ENCODE data around the gene EN2.

The EN2 gene

DNA sequence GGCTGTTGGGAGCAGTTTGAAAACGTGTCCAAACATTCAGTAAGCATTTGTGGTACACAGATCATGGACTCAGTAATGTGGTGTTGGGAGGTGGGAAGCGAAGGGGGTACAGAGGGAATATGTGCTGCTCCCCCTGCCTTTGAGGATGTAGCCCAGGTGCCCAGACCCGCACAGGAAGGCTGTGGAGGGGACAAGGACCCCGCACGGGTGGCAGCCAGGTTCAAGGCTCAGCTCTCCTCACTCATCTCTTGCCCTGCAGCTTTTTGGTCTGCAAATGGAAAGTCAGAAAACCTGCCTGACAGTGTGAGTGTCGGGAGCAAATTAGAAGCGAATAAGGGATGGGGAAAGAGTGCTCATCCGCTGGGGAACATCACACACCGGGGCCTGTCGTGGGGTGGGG is 27.3 kb upstream of the EN2 start:
- TF ChIP-seq TEAD4 (IDR thresholded peaks at IDR 0.05) (no peak), TAF1 (IDR thresholded peaks at IDR 0.05; ENCODE audit: low read depth) (no peak), NFIC (IDR thresholded peaks at IDR 0.05) (no peak)
- TF ChIP-seq, protein P1, sequence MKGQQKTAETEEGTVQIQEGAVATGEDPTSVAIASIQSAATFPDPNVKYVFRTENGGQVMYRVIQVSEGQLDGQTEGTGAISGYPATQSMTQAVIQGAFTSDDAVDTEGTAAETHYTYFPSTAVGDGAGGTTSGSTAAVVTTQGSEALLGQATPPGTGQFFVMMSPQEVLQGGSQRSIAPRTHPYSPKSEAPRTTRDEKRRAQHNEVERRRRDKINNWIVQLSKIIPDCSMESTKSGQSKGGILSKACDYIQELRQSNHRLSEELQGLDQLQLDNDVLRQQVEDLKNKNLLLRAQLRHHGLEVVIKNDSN (IDR thresholded peaks at IDR 0.05), result no peak

DNA sequence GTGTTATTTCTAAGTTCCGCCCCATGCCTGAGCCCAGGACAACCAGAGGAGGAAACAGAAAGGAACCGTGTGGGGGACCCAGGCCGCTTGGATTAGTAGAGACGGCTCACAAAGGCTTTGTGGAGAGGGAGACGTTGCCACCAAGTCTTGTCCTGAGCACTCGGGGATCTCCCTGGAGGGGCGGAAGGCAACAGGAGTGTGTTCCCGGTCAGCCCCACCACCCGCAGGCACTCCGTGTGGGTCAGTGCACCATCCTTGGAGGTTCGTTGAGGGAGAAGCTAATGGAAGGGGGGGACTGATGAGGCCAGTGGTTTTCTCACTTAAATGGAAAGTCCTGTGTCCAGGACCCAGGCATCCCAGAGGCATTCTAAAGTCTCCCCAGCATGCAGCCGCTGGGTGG is 26.7 kb upstream of the EN2 start:
- TF ChIP-seq CREB1 (IDR thresholded peaks at IDR 0.05; ENCODE audit: low read depth) (no peak), YY1 (IDR thresholded peaks at IDR 0.05; ENCODE audit: low read depth) (no peak), EGR1 (IDR thresholded peaks at IDR 0.05) (no peak), CEBPB (IDR thresholded peaks at IDR 0.05) (no peak), RAD21 (IDR thresholded peaks at IDR 0.05; ENCODE audit: low read depth) (no peak)
- TF ChIP-seq, protein P1 (IDR thresholded peaks at IDR 0.05), result no peak
- TF ChIP-seq, protein P2, sequence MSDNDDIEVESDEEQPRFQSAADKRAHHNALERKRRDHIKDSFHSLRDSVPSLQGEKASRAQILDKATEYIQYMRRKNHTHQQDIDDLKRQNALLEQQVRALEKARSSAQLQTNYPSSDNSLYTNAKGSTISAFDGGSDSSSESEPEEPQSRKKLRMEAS (IDR thresholded peaks at IDR 0.05), result no peak
- TF ChIP-seq, protein P3, sequence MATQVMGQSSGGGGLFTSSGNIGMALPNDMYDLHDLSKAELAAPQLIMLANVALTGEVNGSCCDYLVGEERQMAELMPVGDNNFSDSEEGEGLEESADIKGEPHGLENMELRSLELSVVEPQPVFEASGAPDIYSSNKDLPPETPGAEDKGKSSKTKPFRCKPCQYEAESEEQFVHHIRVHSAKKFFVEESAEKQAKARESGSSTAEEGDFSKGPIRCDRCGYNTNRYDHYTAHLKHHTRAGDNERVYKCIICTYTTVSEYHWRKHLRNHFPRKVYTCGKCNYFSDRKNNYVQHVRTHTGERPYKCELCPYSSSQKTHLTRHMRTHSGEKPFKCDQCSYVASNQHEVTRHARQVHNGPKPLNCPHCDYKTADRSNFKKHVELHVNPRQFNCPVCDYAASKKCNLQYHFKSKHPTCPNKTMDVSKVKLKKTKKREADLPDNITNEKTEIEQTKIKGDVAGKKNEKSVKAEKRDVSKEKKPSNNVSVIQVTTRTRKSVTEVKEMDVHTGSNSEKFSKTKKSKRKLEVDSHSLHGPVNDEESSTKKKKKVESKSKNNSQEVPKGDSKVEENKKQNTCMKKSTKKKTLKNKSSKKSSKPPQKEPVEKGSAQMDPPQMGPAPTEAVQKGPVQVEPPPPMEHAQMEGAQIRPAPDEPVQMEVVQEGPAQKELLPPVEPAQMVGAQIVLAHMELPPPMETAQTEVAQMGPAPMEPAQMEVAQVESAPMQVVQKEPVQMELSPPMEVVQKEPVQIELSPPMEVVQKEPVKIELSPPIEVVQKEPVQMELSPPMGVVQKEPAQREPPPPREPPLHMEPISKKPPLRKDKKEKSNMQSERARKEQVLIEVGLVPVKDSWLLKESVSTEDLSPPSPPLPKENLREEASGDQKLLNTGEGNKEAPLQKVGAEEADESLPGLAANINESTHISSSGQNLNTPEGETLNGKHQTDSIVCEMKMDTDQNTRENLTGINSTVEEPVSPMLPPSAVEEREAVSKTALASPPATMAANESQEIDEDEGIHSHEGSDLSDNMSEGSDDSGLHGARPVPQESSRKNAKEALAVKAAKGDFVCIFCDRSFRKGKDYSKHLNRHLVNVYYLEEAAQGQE (IDR thresholded peaks at IDR 0.05; ENCODE audit: low read depth), result no peak

DNA sequence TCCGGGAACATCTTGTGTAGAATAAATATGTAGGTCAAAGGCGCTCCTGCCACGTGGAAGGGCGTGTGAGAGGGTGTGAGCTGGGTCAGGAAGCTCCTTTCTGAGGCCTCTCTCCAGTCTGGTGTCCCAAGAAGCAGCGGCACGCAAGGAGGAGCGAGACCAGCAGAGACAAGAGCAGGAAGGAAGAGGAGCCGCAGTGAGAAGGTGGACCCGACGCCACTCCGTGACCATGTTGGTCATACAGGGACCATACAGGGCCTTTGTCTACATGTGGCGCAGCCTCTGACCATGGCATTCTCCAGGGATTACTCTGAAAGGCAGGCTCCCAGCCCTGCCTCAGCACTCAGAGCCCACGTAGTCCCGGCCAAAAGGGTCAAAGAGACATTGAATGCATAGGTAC is 26.2 kb upstream of the EN2 start:
- no peak for TF ChIP-seq TAF1 (IDR thresholded peaks at IDR 0.05; ENCODE audit: low read depth)
- TF ChIP-seq, protein P2 (IDR thresholded peaks at IDR 0.05), result no peak
- no peak for TF ChIP-seq FOXM1 (IDR thresholded peaks at IDR 0.05; ENCODE audit: borderline replicate concordance, low read depth)
- no peak for TF ChIP-seq NFIC (IDR thresholded peaks at IDR 0.05)
- no peak for TF ChIP-seq TEAD4 (IDR thresholded peaks at IDR 0.05)
- no peak for TF ChIP-seq EGR1 (IDR thresholded peaks at IDR 0.05)
- TF ChIP-seq, protein P1 (IDR thresholded peaks at IDR 0.05), result no peak
- TF ChIP-seq CEBPB (IDR thresholded peaks at IDR 0.05), result no peak
- TF ChIP-seq RAD21 (IDR thresholded peaks at IDR 0.05; ENCODE audit: low read depth), result no peak
- no peak for TF ChIP-seq YY1 (IDR thresholded peaks at IDR 0.05; ENCODE audit: low read depth)
- no peak for TF ChIP-seq ZBTB7A (IDR thresholded peaks at IDR 0.05; ENCODE audit: low read depth)
- TF ChIP-seq, protein P3 (IDR thresholded peaks at IDR 0.05; ENCODE audit: low read depth), result no peak
- no peak for TF ChIP-seq CREB1 (IDR thresholded peaks at IDR 0.05; ENCODE audit: low read depth)
- TF ChIP-seq EP300 (IDR thresholded peaks at IDR 0.05; ENCODE audit: borderline replicate concordance), result no peak
- TF ChIP-seq TCF12 (IDR thresholded peaks at IDR 0.05; ENCODE audit: low read depth), result no peak

DNA sequence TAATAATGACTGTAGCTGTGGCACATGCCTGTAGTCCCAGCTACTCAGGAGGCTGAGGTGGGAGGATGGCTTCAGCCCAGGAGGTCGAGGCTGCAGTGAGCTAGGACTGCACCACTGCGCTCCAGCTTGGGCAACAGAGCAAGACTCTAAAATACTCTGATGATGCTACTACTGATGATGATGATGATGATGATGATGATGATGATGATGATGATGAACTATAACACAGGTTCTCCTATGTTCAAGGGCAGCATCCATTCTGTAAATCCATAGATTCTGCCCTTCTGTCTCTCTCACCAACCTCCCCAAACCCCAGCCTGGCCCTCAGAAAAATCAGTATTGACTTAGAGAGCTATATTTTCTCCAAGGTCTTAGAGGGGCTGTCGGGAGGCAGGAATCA is 22.8 kb upstream of the EN2 start:
- TF ChIP-seq, protein P1 (IDR thresholded peaks at IDR 0.05), result no peak
- TF ChIP-seq EGR1 (IDR thresholded peaks at IDR 0.05) (no peak), TAF1 (IDR thresholded peaks at IDR 0.05; ENCODE audit: low read depth) (no peak), TCF12 (IDR thresholded peaks at IDR 0.05; ENCODE audit: low read depth) (no peak), YY1 (IDR thresholded peaks at IDR 0.05; ENCODE audit: low read depth) (no peak), CEBPB (IDR thresholded peaks at IDR 0.05) (no peak), TEAD4 (IDR thresholded peaks at IDR 0.05) (no peak), CREB1 (IDR thresholded peaks at IDR 0.05; ENCODE audit: low read depth) (no peak), FOXM1 (IDR thresholded peaks at IDR 0.05; ENCODE audit: borderline replicate concordance, low read depth) (no peak), NFIC (IDR thresholded peaks at IDR 0.05) (no peak)
- TF ChIP-seq, protein P2 (IDR thresholded peaks at IDR 0.05), result no peak

DNA sequence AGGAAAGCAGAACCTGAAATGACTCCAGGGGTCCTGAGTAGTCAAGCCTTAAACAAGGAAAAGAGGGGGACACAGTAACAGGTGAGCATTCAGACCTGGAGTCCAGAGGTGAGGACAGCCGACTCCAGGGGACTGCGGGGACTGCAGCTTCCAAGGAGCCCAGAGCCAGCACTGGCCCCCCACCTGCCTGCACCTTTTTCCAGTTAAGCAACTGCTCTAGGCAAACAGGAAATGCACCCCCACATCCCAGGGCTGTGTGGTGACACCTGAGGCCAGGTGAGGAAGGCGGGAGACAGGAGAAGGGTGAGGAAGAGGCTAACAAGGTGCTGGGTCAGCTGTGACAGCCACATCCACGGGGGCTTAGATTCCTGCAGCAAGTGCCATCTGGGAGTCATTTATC is 20.1 kb upstream of the EN2 start:
- TF ChIP-seq, protein P3 (IDR thresholded peaks at IDR 0.05; ENCODE audit: low read depth), result no peak
- no peak for TF ChIP-seq RAD21 (IDR thresholded peaks at IDR 0.05; ENCODE audit: low read depth)
- TF ChIP-seq, protein P1 (IDR thresholded peaks at IDR 0.05), result no peak
- no peak for TF ChIP-seq EGR1 (IDR thresholded peaks at IDR 0.05)
- TF ChIP-seq TCF12 (IDR thresholded peaks at IDR 0.05; ENCODE audit: low read depth), result no peak
- no peak for TF ChIP-seq TEAD4 (IDR thresholded peaks at IDR 0.05)
- TF ChIP-seq YY1 (IDR thresholded peaks at IDR 0.05; ENCODE audit: low read depth), result no peak
- TF ChIP-seq ZBTB7A (IDR thresholded peaks at IDR 0.05; ENCODE audit: low read depth), result no peak
- TF ChIP-seq EP300 (IDR thresholded peaks at IDR 0.05; ENCODE audit: borderline replicate concordance), result no peak
- no peak for TF ChIP-seq CREB1 (IDR thresholded peaks at IDR 0.05; ENCODE audit: low read depth)
- TF ChIP-seq TAF1 (IDR thresholded peaks at IDR 0.05; ENCODE audit: low read depth), result no peak
- TF ChIP-seq, protein P2 (IDR thresholded peaks at IDR 0.05), result no peak
- no peak for TF ChIP-seq FOXM1 (IDR thresholded peaks at IDR 0.05; ENCODE audit: borderline replicate concordance, low read depth)
- no peak for TF ChIP-seq CEBPB (IDR thresholded peaks at IDR 0.05)
- no peak for TF ChIP-seq NFIC (IDR thresholded peaks at IDR 0.05)

Data from Ishikawa (cell line).